Loucy (cell line): ENCODE data around the gene KLHL17.

Source experiments
- H2AFZ ChIP-seq: fragments of 200-600 bp; sonication (generic); 2 replicates; pipeline ENCODE4 v1.6.0; 2016; ENCODE audit warnings: antibody characterized with exemption, mild to moderate bottlenecking, low read length, moderate library complexity
- H3F3A ChIP-seq: fragments of 200-600 bp; 2 replicates; pipeline ENCODE4 v1.6.0; 2016; ENCODE audit warnings: antibody characterized with exemption, low read depth, mild to moderate bottlenecking
- H3K27me3 ChIP-seq: fragments of 200-600 bp; sonication (generic); 2 replicates; pipeline ENCODE4 v1.6.1; 2014; ENCODE audit warnings: low read length, mild to moderate bottlenecking; ENCODE audit not compliant: insufficient read depth, poor library complexity, severe bottlenecking
- H3K36me3 ChIP-seq: fragments of 200-600 bp; sonication (generic); 2 replicates; pipeline ENCODE4 v1.6.1; 2016; ENCODE audit warnings: low read length; ENCODE audit not compliant: insufficient read depth
- H3K4me1 ChIP-seq: fragments of 200-600 bp; sonication (generic); 2 replicates; pipeline ENCODE4 v1.5.1; 2014; ENCODE audit warnings: low read length, mild to moderate bottlenecking; ENCODE audit not compliant: insufficient read depth, poor library complexity, severe bottlenecking
- H3K4me2 ChIP-seq: fragments of 200-600 bp; sonication (generic); 2 replicates; pipeline ENCODE4 v1.6.0; 2014; ENCODE audit warnings: antibody characterized with exemption, low read length, low read depth, mild to moderate bottlenecking; ENCODE audit not compliant: poor library complexity, severe bottlenecking
- H3K4me3 ChIP-seq: fragments of 200-600 bp; sonication (generic); 2 replicates; pipeline ENCODE4 v1.5.1; 2014; ENCODE audit warnings: low read length, mild to moderate bottlenecking, mixed read lengths; ENCODE audit not compliant: poor library complexity, severe bottlenecking
- H3K79me2 ChIP-seq: fragments of 200-600 bp; sonication (generic); 2 replicates; pipeline ENCODE4 v1.6.1; 2014; ENCODE audit warnings: low read length; ENCODE audit not compliant: insufficient read depth
- H3K9ac ChIP-seq: fragments of 200-600 bp; sonication (generic); 2 replicates; pipeline ENCODE4 v1.6.0; 2014; ENCODE audit warnings: mild to moderate bottlenecking, low read depth, low read length, moderate library complexity; ENCODE audit not compliant: poor library complexity, severe bottlenecking
- H3K9me2 ChIP-seq: fragments of 200-600 bp; sonication (generic); replicated peaks from 2 replicates; pipeline ENCODE4 v1.6.1; 2016; ENCODE audit warnings: low read depth, low read length, mixed read lengths
- H3K9me3 ChIP-seq: fragments of 200-600 bp; sonication (generic); 2 replicates; pipeline ENCODE4 v1.6.1; 2014; ENCODE audit warnings: mild to moderate bottlenecking, antibody characterized with exemption, low read length, low read depth; ENCODE audit not compliant: insufficient read depth
- H4K20me1 ChIP-seq: fragments of 200-600 bp; sonication (generic); 2 replicates; pipeline ENCODE4 v1.6.0; 2014; ENCODE audit warnings: antibody characterized with exemption, low read length, mild to moderate bottlenecking; ENCODE audit not compliant: insufficient read depth, poor library complexity, severe bottlenecking
- CTCF ChIP-seq: fragments of 200-600 bp; sonication (generic); conservative IDR thresholded peaks from 2 replicates; pipeline ENCODE4 v1.5.1; 2014; ENCODE audit warnings: mild to moderate bottlenecking, antibody characterized with exemption, low read length
- EZH2phosphoT487 ChIP-seq: fragments of 200-600 bp; IDR thresholded peaks from 2 replicates; pipeline ENCODE4 v1.6.1; 2018; ENCODE audit warnings: antibody characterized with exemption, mild to moderate bottlenecking, moderate library complexity, borderline replicate concordance

Gene KLHL17

GRCh38 chr1:917076-917459 lies 43.3 kb upstream of the KLHL17 start:
- H3K9ac ChIP-seq = no peak overlapping the region
- no peaks in the 10 kb centered on the region for H4K20me1 ChIP-seq
- no peaks in the 10 kb centered on the region for H3K36me3 ChIP-seq
- H3K4me2 ChIP-seq = no peak overlapping the region
- no peaks in the 10 kb centered on the region for H3F3A ChIP-seq
- no peak for TF ChIP-seq CTCF
- TF ChIP-seq EZH2phosphoT487 = no peak
- H3K4me1 ChIP-seq = peaks cover 30% of the 10 kb centered on the region
- H3K9me2 ChIP-seq = no peaks in the 10 kb centered on the region
- H3K4me3 ChIP-seq = no peak overlapping the region
- no peaks in the 10 kb centered on the region for H3K27me3 ChIP-seq
- H3K79me2 ChIP-seq = no peaks in the 10 kb centered on the region
- H3K9me3 ChIP-seq = no peaks in the 10 kb centered on the region
- no peak overlapping the region for H2AFZ ChIP-seq

- Histone ChIP-seq H3K36me3 (no peaks in the 10 kb centered on the region), H3K9me2 (no peaks in the 10 kb centered on the region), H3K4me1 (peaks cover 29% of the 10 kb centered on the region), H3K27me3 (no peaks in the 10 kb centered on the region), H4K20me1 (no peaks in the 10 kb centered on the region), H3K4me3 (no peak overlapping the region), H3K9ac (no peak overlapping the region), H3F3A (no peaks in the 10 kb centered on the region), H2AFZ (no peak overlapping the region), H3K79me2 (no peaks in the 10 kb centered on the region), H3K9me3 (no peaks in the 10 kb centered on the region), H3K4me2 (no peak overlapping the region)
- no peak for TF ChIP-seq CTCF
- TF ChIP-seq EZH2phosphoT487 = no peak
These were observed 42.8 kb upstream of the KLHL17 start for GRCh38 chr1:917466-918091.

- Histone ChIP-seq H2AFZ (no peak overlapping the region), H3K4me2 (no peak overlapping the region), H3K9me2 (no peaks in the 10 kb centered on the region), H3F3A (no peaks in the 10 kb centered on the region), H4K20me1 (no peaks in the 10 kb centered on the region), H3K27me3 (no peaks in the 10 kb centered on the region), H3K9ac (no peak overlapping the region), H3K4me3 (no peak overlapping the region), H3K9me3 (no peaks in the 10 kb centered on the region), H3K79me2 (no peaks in the 10 kb centered on the region), H3K36me3 (no peaks in the 10 kb centered on the region), H3K4me1 (peaks cover 34% of the 10 kb centered on the region)
- no peak for TF ChIP-seq CTCF
- no peak for TF ChIP-seq EZH2phosphoT487
These were observed 42.0 kb upstream of the KLHL17 start for GRCh38 chr1:918353-918752.
